Tibial nerve (tissue), 3 donors: ENCODE data around the gene GMPPA.
A peak's percentile ranks its signal among the peaks of the same experiment; 100 is the strongest.

Source experiments
- CTCF ChIP-seq, 5 experiments: fragments of 200-600 bp in 3 of 5; fragments of 450-650 bp in 2 of 5; sonication (generic) in 3 of 5; IDR thresholded peaks; one replicate each; pipeline ENCODE4 v1.5.1; 2016 to 2019; ENCODE audit warnings: antibody characterized with exemption in 5 of 5, mild to moderate bottlenecking in 3 of 5, moderate library complexity in 2 of 5
- POLR2A ChIP-seq, 2 donors: fragments of 450-650 bp; IDR thresholded peaks; one replicate each; pipeline ENCODE4 v1.6.1; 2017; ENCODE audit warnings: antibody characterized with exemption in 2 of 2, mild to moderate bottlenecking in 2 of 2, moderate library complexity in 2 of 2

- TF ChIP-seq CTCF (IDR thresholded peaks at IDR 0.05) (no peak), POLR2A (IDR thresholded peaks at IDR 0.05) (peak in 1 of 2 donors; percentile 18)
Observed at GRCh38 chr2:219497495-219498279, 1.0 kb upstream of the GMPPA start.
